ENCODE data around the gene SPAG16. TPM values are rescaled to one million over a fixed set of nuclear protein-coding genes. Genes with fewer than 3 reads are reported as not detected.

Gene SPAG16
- total RNA-seq, 1 donor: 56.1 TPM

GRCh38 chr2:213847316-213847715 lies 563.1 kb downstream of the SPAG16 start:
- no peak for DNase-seq (ENCODE audit: low read depth)
- no peak overlapping the region for H3K4me3 ChIP-seq (ENCODE audit: low read depth, low read length)
- TF ChIP-seq, protein P1, sequence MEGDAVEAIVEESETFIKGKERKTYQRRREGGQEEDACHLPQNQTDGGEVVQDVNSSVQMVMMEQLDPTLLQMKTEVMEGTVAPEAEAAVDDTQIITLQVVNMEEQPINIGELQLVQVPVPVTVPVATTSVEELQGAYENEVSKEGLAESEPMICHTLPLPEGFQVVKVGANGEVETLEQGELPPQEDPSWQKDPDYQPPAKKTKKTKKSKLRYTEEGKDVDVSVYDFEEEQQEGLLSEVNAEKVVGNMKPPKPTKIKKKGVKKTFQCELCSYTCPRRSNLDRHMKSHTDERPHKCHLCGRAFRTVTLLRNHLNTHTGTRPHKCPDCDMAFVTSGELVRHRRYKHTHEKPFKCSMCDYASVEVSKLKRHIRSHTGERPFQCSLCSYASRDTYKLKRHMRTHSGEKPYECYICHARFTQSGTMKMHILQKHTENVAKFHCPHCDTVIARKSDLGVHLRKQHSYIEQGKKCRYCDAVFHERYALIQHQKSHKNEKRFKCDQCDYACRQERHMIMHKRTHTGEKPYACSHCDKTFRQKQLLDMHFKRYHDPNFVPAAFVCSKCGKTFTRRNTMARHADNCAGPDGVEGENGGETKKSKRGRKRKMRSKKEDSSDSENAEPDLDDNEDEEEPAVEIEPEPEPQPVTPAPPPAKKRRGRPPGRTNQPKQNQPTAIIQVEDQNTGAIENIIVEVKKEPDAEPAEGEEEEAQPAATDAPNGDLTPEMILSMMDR (IDR thresholded peaks at IDR 0.05; ENCODE audit: insufficient read depth, low read depth, low read length): no peak

- TF ChIP-seq, protein P1 (IDR thresholded peaks at IDR 0.05; ENCODE audit: insufficient read depth, low read depth, low read length): no peak
- H3K4me3 ChIP-seq (ENCODE audit: low read depth, low read length): no peak overlapping the region
- peak; percentile 26 for DNase-seq (ENCODE audit: low read depth)
Measured at GRCh38 chr2:213848631-213849030, 564.4 kb downstream of the SPAG16 start.

- TF ChIP-seq, protein P1 (IDR thresholded peaks at IDR 0.05; ENCODE audit: insufficient read depth, low read depth, low read length): no peak
- DNase-seq (ENCODE audit: low read depth): no peak
- H3K4me3 ChIP-seq (ENCODE audit: low read depth, low read length): no peak overlapping the region
Measured at GRCh38 chr2:213861638-213862037, 577.4 kb downstream of the SPAG16 start.

DNA sequence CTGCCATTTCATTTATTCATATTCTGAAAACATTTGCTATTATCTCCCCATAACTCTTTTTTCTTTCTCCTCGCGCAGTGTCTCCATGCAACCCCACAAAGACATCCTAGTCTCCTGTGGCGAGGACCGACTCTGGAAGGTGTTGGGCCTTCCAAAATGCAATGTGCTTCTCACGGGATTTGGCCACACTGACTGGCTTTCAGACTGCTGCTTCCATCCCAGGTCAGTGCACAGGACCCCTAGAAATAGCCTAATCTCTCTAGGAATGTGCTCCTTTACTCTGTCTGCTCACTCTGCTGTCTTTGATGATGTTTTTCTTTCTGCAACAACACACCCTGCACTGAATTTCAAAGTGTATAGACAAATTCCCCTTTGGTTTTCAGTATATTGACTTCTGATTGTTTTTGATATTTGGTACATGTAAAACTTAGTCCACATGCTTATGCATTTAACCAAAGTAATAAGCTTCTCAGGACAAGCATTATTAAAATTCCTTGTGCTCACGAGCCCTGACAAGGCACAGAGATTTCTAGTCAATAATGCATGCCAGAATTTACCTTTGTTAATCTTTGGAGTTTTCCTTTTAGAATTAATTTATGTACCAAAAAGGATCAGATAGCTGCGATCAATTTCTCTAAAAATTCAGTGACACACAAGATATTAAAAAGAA lies 578.3 kb downstream of the SPAG16 start:
- no peak for DNase-seq (ENCODE audit: low read depth)

DNA sequence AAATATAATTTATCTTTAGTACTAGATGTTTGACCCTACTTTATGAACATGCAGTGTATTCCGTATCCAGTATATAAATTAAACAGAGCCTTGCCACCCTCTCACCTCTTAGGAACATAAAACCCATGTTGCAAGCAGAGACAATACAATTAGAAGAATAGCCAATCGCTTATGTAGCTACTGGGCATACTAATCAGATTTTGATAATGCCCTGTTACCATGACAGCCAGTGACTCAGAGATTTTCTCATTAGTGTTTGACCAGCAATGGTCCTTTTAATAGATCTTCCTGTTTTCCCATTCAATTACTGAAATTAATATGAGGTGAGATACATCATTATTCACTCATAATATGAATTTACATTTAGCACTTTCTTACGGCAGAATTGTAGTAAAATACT lies 579.3 kb downstream of the SPAG16 start:
- H3K4me3 ChIP-seq (ENCODE audit: low read depth, low read length): no peak overlapping the region
- TF ChIP-seq, protein P1 (IDR thresholded peaks at IDR 0.05; ENCODE audit: insufficient read depth, low read depth, low read length): no peak
- DNase-seq (ENCODE audit: low read depth): no peak

More for the DNA sequence above, 578.3 kb downstream of the SPAG16 start:
- no peak overlapping the region for H3K4me3 ChIP-seq (ENCODE audit: low read depth, low read length)
- TF ChIP-seq, protein P1 (IDR thresholded peaks at IDR 0.05; ENCODE audit: insufficient read depth, low read depth, low read length): no peak

- H3K4me3 ChIP-seq (ENCODE audit: low read depth, low read length): no peak overlapping the region
- TF ChIP-seq, protein P1 (IDR thresholded peaks at IDR 0.05; ENCODE audit: insufficient read depth, low read depth, low read length): no peak
- DNase-seq (ENCODE audit: low read depth): no peak
Measured at GRCh38 chr2:213868526-213868925, 584.3 kb downstream of the SPAG16 start.

- TF ChIP-seq, protein P1 (IDR thresholded peaks at IDR 0.05; ENCODE audit: insufficient read depth, low read depth, low read length): no peak
- no peak overlapping the region for H3K4me3 ChIP-seq (ENCODE audit: low read depth, low read length)
- no peak for DNase-seq (ENCODE audit: low read depth)
Measured at GRCh38 chr2:213885485-213885884, 601.2 kb downstream of the SPAG16 start.

Data from fibroblast of villous mesenchyme (primary cell).